ENCODE measurements around the gene DRICH1. TPM values are rescaled to one million over a fixed set of nuclear protein-coding genes. Genes with fewer than 3 reads are reported as not detected.

DRICH1 gene
- total and polyA plus RNA-seq, 2 experiments from 2014 or later, result not detected

Small RNA genes lying within 50 kb of the gene (small RNA-seq; reads per million reads assigned to genes)
- gene AP000346.3, result not detected

Other genes starting within 250 kb of the DRICH1 start
- not detected in 2 replicates for gene IGLL1, start 52.0 kb downstream of the DRICH1 start, total RNA-seq
- not detected in 2 replicates for gene IGLL1, start 52.0 kb downstream of the DRICH1 start, polyA plus RNA-seq
- not detected in 2 replicates for gene RGL4, start 58.7 kb upstream of the DRICH1 start, total RNA-seq
- gene RGL4, start 58.7 kb upstream of the DRICH1 start, polyA plus RNA-seq, result 0.61 and 0.68 TPM in 2 replicates
- gene ZNF70, start 118.8 kb upstream of the DRICH1 start, total RNA-seq, result 4.6 and 5.2 TPM in 2 replicates
- 1.3 and 2.3 TPM in 2 replicates for gene ZNF70, start 118.8 kb upstream of the DRICH1 start, polyA plus RNA-seq
- not detected in 2 replicates for gene VPREB3, start 122.1 kb upstream of the DRICH1 start, total RNA-seq
- not detected in 2 replicates for gene VPREB3, start 122.1 kb upstream of the DRICH1 start, polyA plus RNA-seq
- not detected in 2 replicates for gene C22orf15, start 130.7 kb upstream of the DRICH1 start, total RNA-seq
- 0.35 and 0.37 TPM in 2 replicates for gene C22orf15, start 130.7 kb upstream of the DRICH1 start, polyA plus RNA-seq
- gene CHCHD10, start 135.7 kb upstream of the DRICH1 start, total RNA-seq, result 4.0 and 36.5 TPM in 2 replicates
- 53.0 and 68.1 TPM in 2 replicates for gene CHCHD10, start 135.7 kb upstream of the DRICH1 start, polyA plus RNA-seq
- 27.9 and 36.2 TPM in 2 replicates for gene MMP11, start 140.5 kb upstream of the DRICH1 start, total RNA-seq
- 22.8 and 25.2 TPM in 2 replicates for gene MMP11, start 140.5 kb upstream of the DRICH1 start, polyA plus RNA-seq
- gene SMARCB1, start 154.6 kb upstream of the DRICH1 start, total RNA-seq, result 84.3 and 88.2 TPM in 2 replicates
- gene SMARCB1, start 154.6 kb upstream of the DRICH1 start, polyA plus RNA-seq, result 103 and 120 TPM in 2 replicates
- 1.6 and 1.8 TPM in 2 replicates for gene DERL3, start 206.7 kb upstream of the DRICH1 start, total RNA-seq
- gene DERL3, start 206.7 kb upstream of the DRICH1 start, polyA plus RNA-seq, result 5.1 and 6.1 TPM in 2 replicates
- 11.6 and 15.0 TPM in 2 replicates for gene SLC2A11, start 225.6 kb upstream of the DRICH1 start, total RNA-seq
- 15.0 and 20.9 TPM in 2 replicates for gene SLC2A11, start 225.6 kb upstream of the DRICH1 start, polyA plus RNA-seq